ENCODE measurements around the gene TTC33. TPM values are rescaled to one million over a fixed set of nuclear protein-coding genes. Genes with fewer than 3 reads are reported as not detected.

TTC33 gene
- total and polyA plus RNA-seq, 10 donors = 4.3 to 17.9 (median 13.7) TPM

DNA sequence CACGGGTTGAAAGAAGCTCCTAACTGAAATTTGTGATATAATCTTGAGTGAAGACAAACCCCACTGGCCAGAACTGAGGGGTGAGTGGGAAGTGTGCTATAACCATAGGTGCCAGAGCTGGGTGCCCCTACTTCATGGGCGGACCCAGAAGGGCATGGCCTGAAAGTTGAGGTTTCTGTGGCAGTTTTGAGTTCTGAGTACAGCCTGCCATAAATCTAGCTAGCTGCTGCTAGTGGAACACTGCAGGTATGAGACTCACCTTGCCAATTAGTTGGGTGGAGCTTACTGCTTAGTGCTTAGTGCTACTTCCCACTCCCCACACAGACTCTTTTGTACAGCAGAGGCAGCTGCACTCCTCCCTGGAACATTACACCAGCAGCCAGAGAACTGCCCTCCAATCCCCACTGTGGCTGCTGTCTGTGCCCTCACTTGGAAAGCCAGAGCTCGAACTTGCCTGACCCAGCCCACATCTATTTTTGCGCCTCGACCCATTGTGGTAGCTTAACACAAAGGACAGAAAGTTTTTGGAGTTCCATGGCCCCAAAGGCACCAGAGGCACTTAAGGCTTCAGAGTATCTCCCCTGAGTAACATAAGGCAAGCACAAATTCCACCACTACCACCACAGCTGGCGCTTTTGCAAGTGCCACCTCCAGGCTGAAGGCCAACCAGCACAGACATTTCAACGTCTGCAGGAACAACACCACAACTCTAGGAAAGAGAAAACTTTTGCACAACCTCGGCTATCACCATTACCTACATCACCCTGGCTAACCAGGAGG, 103.1 kb downstream of the TTC33 start:
- H3K9me3 ChIP-seq = no peaks in the 10 kb centered on the region
- H3K4me1 ChIP-seq = peaks cover 0 to 63% (median 13%) of the 10 kb centered on the region in 6 donors
- no peak overlapping the region for H3K4me3 ChIP-seq
- no peak for DNase-seq
- intact Hi-C loops (cut with DNase I; ENCODE audit: low total_unique reads) = no loop called here
- no peak for TF ChIP-seq POLR2A (IDR thresholded peaks at IDR 0.05)
- TF ChIP-seq POLR2AphosphoS5 (IDR thresholded peaks at IDR 0.05) = no peak
- no peak for TF ChIP-seq CTCF (IDR thresholded peaks at IDR 0.05 in 8 of 11, conservative IDR thresholded peaks at IDR 0.05 in 3 of 11)
- H3K27me3 ChIP-seq (replicated peaks in 1 of 7) = no peaks in the 10 kb centered on the region
- 60 to 71% (median 64%) methylated on average over 8 of the region's 8 CpGs for WGBS, 5 donors
- H3K36me3 ChIP-seq = no peaks in the 10 kb centered on the region
- H3K27ac ChIP-seq = peak overlapping the region in 4 of 8 donors; percentile 6 to 71 (median 44)

GRCh38 chr5:40651201-40651600, 104.6 kb downstream of the TTC33 start:
- Histone ChIP-seq H3K36me3 (no peaks in the 10 kb centered on the region), H3K27me3 (replicated peaks in 1 of 7) (no peaks in the 10 kb centered on the region), H3K27ac (no peak overlapping the region), H3K4me3 (no peak overlapping the region), H3K4me1 (peaks cover 0 to 63% (median 13%) of the 10 kb centered on the region in 6 donors), H3K9me3 (no peaks in the 10 kb centered on the region)
- intact Hi-C loops (cut with DNase I; ENCODE audit: low total_unique reads) = no loop called here
- TF ChIP-seq POLR2A (IDR thresholded peaks at IDR 0.05) (no peak), POLR2AphosphoS5 (IDR thresholded peaks at IDR 0.05) (no peak), CTCF (IDR thresholded peaks at IDR 0.05 in 8 of 11, conservative IDR thresholded peaks at IDR 0.05 in 3 of 11) (no peak)
- no peak for DNase-seq
- 90 to 99% (median 96%) methylated on average over 3 of the region's 3 CpGs for WGBS, 5 donors

DNA sequence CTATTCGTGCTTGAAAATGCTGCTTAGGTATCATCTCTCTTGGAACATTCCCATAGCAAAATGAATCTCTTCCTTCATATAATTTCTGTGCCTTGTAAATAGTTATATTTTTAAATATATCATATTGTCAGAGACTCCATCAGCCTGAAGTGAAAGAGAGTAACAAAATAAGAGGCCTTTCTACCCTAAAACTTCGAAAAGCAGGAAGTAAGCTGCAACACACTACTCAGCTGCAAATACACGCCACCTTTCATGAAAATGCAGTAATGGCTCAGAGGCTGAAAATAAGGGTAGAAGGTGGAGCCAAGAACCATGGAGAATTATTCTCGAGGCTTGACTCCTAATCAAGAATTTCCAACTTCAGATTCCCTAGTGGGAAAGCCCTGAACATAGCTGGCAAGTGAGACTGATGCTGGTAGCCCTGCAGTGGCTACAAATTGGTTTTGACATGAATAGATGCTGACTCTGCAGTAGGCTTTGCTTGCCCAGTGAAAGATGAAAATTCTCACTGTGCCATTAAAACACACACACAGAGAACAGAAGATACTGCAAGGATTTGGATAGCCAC, 106.2 kb downstream of the TTC33 start:
- intact Hi-C loops (cut with DNase I; ENCODE audit: low total_unique reads) = no loop called here
- DNase-seq = no peak
- Histone ChIP-seq H3K36me3 (no peaks in the 10 kb centered on the region), H3K9me3 (no peaks in the 10 kb centered on the region), H3K4me1 (peaks cover 0 to 52% (median 11%) of the 10 kb centered on the region in 6 donors), H3K4me3 (no peak overlapping the region), H3K27ac (peak overlapping the region in 6 of 8 donors; percentile 18 to 65 (median 36)), H3K27me3 (replicated peaks in 1 of 7) (no peaks in the 10 kb centered on the region)
- 32 to 49% (median 44%) methylated on average over 4 of the region's 4 CpGs for WGBS, 5 donors
- no peak for TF ChIP-seq CTCF (IDR thresholded peaks at IDR 0.05 in 8 of 11, conservative IDR thresholded peaks at IDR 0.05 in 3 of 11)
- TF ChIP-seq POLR2AphosphoS5 (IDR thresholded peaks at IDR 0.05) = no peak
- TF ChIP-seq POLR2A (IDR thresholded peaks at IDR 0.05) = no peak

DNA sequence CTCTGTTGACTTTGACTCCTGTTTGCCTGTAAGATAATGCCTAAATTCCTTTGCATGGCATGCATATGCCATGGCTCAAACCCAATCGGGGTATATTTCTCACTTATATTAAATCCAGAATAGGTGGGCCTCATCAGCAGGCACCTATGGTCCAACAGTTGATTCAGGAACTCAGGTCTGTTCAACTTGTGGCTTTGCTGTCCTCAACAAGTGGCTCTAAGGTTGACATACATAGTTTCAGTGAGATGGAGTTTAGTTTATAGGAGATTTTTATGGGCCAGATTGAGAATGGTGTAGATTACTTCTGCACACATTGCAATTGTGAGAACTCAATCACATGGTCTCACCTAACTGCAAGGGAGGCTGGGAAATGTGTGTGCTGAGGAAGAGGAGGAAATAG, 107.6 kb downstream of the TTC33 start:
- no peak overlapping the region for H3K4me3 ChIP-seq
- TF ChIP-seq POLR2AphosphoS5 (IDR thresholded peaks at IDR 0.05) = no peak
- TF ChIP-seq POLR2A (IDR thresholded peaks at IDR 0.05) = no peak
- TF ChIP-seq CTCF (IDR thresholded peaks at IDR 0.05 in 8 of 11, conservative IDR thresholded peaks at IDR 0.05 in 3 of 11) = no peak
- no peaks in the 10 kb centered on the region for H3K27me3 ChIP-seq (replicated peaks in 1 of 7)
- no peak overlapping the region for H3K27ac ChIP-seq
- H3K4me1 ChIP-seq = peaks cover 0 to 38% (median 2%) of the 10 kb centered on the region in 6 donors
- DNase-seq = no peak
- peaks cover 0 to 4% (median 0%) of the 10 kb centered on the region in 8 donors for H3K9me3 ChIP-seq
- WGBS, 5 donors = 86 to 95% (median 92%) methylated on average over 1 of the region's 1 CpG
- intact Hi-C loops (cut with DNase I; ENCODE audit: low total_unique reads) = no loop called here
- H3K36me3 ChIP-seq = no peaks in the 10 kb centered on the region

All from spleen (tissue), 11 donors.